H9 (cell line): Measurements from ENCODE around the gene DPT. TPM values are rescaled to one million over a fixed set of nuclear protein-coding genes. Genes with fewer than 3 reads are reported as not detected.

Experiments used
- DNase-seq: peaks from one replicate; pipeline ENCODE4 v3.0.0-alpha.2; 2017
- H2AFZ ChIP-seq: one replicate; pipeline ENCODE4 v1.6.1; 2013; ENCODE audit warnings: mild to moderate bottlenecking, low read length, control low read depth, moderate library complexity
- H2AK5ac ChIP-seq: 2 replicates; pipeline ENCODE4 v1.6.1; 2013; ENCODE audit warnings: low read length, control low read depth, mixed read lengths; ENCODE audit not compliant: insufficient read length
- H2BK120ac ChIP-seq: one replicate; pipeline ENCODE4 v1.6.1; 2013; ENCODE audit warnings: low read depth, mild to moderate bottlenecking, low read length, control low read depth, inconsistent platforms; ENCODE audit not compliant: poor library complexity, severe bottlenecking
- H2BK12ac ChIP-seq: 2 replicates; pipeline ENCODE4 v1.6.1; 2013; ENCODE audit warnings: low read length, control low read depth, mixed read lengths, low read depth; ENCODE audit not compliant: insufficient read length
- H2BK15ac ChIP-seq: 2 replicates; pipeline ENCODE4 v1.6.1; 2013; ENCODE audit warnings: low read depth, low read length, control low read depth
- H2BK20ac ChIP-seq: one replicate; pipeline ENCODE4 v1.6.1; 2013; ENCODE audit warnings: low read depth, mild to moderate bottlenecking, low read length, control low read depth, inconsistent platforms; ENCODE audit not compliant: poor library complexity, severe bottlenecking
- H2BK5ac ChIP-seq: 2 replicates; pipeline ENCODE4 v1.6.1; 2013; ENCODE audit warnings: low read length, control low read depth, mixed read lengths; ENCODE audit not compliant: insufficient read length
- H3K14ac ChIP-seq: 2 replicates; pipeline ENCODE4 v1.6.1; 2013; ENCODE audit warnings: low read length, control low read depth; ENCODE audit not compliant: insufficient read depth
- H3K18ac ChIP-seq: 2 replicates; pipeline ENCODE4 v1.6.1; 2013; ENCODE audit warnings: low read depth, mild to moderate bottlenecking, mixed read lengths, low read length, control low read depth; ENCODE audit not compliant: insufficient read length
- H3K23ac ChIP-seq: 2 replicates; pipeline ENCODE4 v1.6.1; 2013; ENCODE audit warnings: low read length, control low read depth, mixed read lengths, low read depth; ENCODE audit not compliant: insufficient read length
- H3K23me2 ChIP-seq: 2 replicates; pipeline ENCODE4 v1.6.1; 2013; ENCODE audit warnings: low read depth, mild to moderate bottlenecking, mixed read lengths, low read length, control low read depth; ENCODE audit not compliant: insufficient read length, poor library complexity, severe bottlenecking
- H3K27ac ChIP-seq: 2 replicates; pipeline ENCODE4 v1.5.1; 2013; ENCODE audit warnings: low read length, control low read depth, mixed read lengths, low read depth; ENCODE audit not compliant: insufficient read length
- H3K27me3 ChIP-seq: 2 replicates; pipeline ENCODE4 v1.6.1; 2013; ENCODE audit warnings: low read length, control low read depth, inconsistent platforms; ENCODE audit not compliant: insufficient read depth
- H3K4ac ChIP-seq: 2 replicates; pipeline ENCODE4 v1.6.1; 2013; ENCODE audit warnings: low read depth, mild to moderate bottlenecking, control low read depth, inconsistent platforms, low read length, moderate library complexity
- H3K4me1 ChIP-seq: 2 replicates; pipeline ENCODE4 v1.6.1; 2013; ENCODE audit warnings: low read length, control low read depth, inconsistent platforms; ENCODE audit not compliant: insufficient read depth
- H3K4me2 ChIP-seq: 2 replicates; pipeline ENCODE4 v1.6.1; 2013; ENCODE audit warnings: low read length, control low read depth, mixed read lengths; ENCODE audit not compliant: insufficient read length, insufficient read depth
- H3K56ac ChIP-seq: 2 replicates; pipeline ENCODE4 v1.6.1; 2013; ENCODE audit warnings: low read depth, mild to moderate bottlenecking, mixed read lengths, low read length, control low read depth; ENCODE audit not compliant: insufficient read length
- H3K79me1 ChIP-seq: 2 replicates; pipeline ENCODE4 v1.6.1; 2013; ENCODE audit warnings: low read depth, mild to moderate bottlenecking, moderate library complexity, low read length, control low read depth, inconsistent platforms; ENCODE audit not compliant: insufficient read depth, poor library complexity, severe bottlenecking
- H3K79me2 ChIP-seq: 2 replicates; pipeline ENCODE4 v1.6.1; 2013; ENCODE audit warnings: low read length, control low read depth, inconsistent platforms; ENCODE audit not compliant: insufficient read depth
- H3K9ac ChIP-seq: 2 replicates; pipeline ENCODE4 v1.6.1; 2013; ENCODE audit warnings: low read length, control low read depth, mixed read lengths; ENCODE audit not compliant: insufficient read length; ENCODE audit errors: extremely low read depth
- H3K9me3 ChIP-seq: one replicate; pipeline ENCODE4 v1.6.1; 2013; ENCODE audit warnings: low read depth, low read length, inconsistent platforms; ENCODE audit not compliant: control insufficient read depth
- H3T11ph ChIP-seq: one replicate; pipeline ENCODE4 v1.6.1; 2013; ENCODE audit warnings: mild to moderate bottlenecking, low read length, control low read depth, inconsistent platforms
- H4K20me1 ChIP-seq: one replicate; pipeline ENCODE4 v1.6.1; 2013; ENCODE audit not compliant: control insufficient read depth, insufficient read length, insufficient read depth
- H4K5ac ChIP-seq: 2 replicates; pipeline ENCODE4 v1.6.1; 2013; ENCODE audit warnings: low read depth, mild to moderate bottlenecking, mixed read lengths, low read length, control low read depth; ENCODE audit not compliant: insufficient read length
- H4K8ac ChIP-seq: replicated peaks from 2 replicates; pipeline ENCODE4 v1.6.1; 2013; ENCODE audit warnings: low read length, control low read depth, mixed read lengths, low read depth; ENCODE audit not compliant: insufficient read length
- H4K91ac ChIP-seq: 2 replicates; pipeline ENCODE4 v1.6.1; 2013; ENCODE audit warnings: low read depth, mild to moderate bottlenecking, moderate library complexity, mixed read lengths, low read length, control low read depth; ENCODE audit not compliant: insufficient read length
- H3K27ac Mint-ChIP-seq, 3 experiments: 2 replicates in 2 of 3; 3 replicates in 1 of 3; pipeline ENCODE4 v1.8.0; 2020 to 2021; ENCODE audit warnings: mixed read lengths in 3 of 3, mild to moderate bottlenecking in 1 of 3, moderate library complexity in 1 of 3
- H3K27me3 Mint-ChIP-seq: 2 replicates; pipeline ENCODE4 v1.8.0; 2021; ENCODE audit warnings: low read depth, mild to moderate bottlenecking, moderate library complexity, mixed read lengths
- H3K36me3 Mint-ChIP-seq, 3 experiments: 2 replicates in 2 of 3; 3 replicates in 1 of 3; pipeline ENCODE4 v1.8.0; 2020 to 2021; ENCODE audit warnings: low read depth in 3 of 3, mixed read lengths in 3 of 3; ENCODE audit not compliant: insufficient read depth in 1 of 3
- H3K4me1 Mint-ChIP-seq, 2 experiments: 2 replicates each; pipeline ENCODE4 v1.8.0; 2020; ENCODE audit warnings: mixed read lengths in 2 of 2
- H3K4me3 Mint-ChIP-seq, 2 experiments: 2 replicates in 1 of 2; 3 replicates in 1 of 2; pipeline ENCODE4 v1.8.0; 2020 to 2021; ENCODE audit warnings: mild to moderate bottlenecking in 2 of 2, mixed read lengths in 2 of 2, moderate library complexity in 1 of 2
- H3K9me3 Mint-ChIP-seq, 2 experiments: 2 replicates in 1 of 2; 3 replicates in 1 of 2; pipeline ENCODE4 v1.8.0; 2020; ENCODE audit warnings: mild to moderate bottlenecking in 2 of 2, mixed read lengths in 2 of 2, moderate library complexity in 1 of 2
- CTCF ChIP-seq: fragments of 200-600 bp; sonication (generic); conservative IDR thresholded peaks from 3 replicates; pipeline ENCODE4 v1.8.0; 2021; ENCODE audit warnings: antibody characterized with exemption, mild to moderate bottlenecking
- WGBS: extraction: QIAGEN DNeasy Blood & Tissue Kit; methylation state at CpG from one replicate; pipeline ENCODE4 v1.1.7; 2013; ENCODE audit warnings: missing lambda C conversion rate, low lambda C conversion rate, mixed read lengths; ENCODE audit not compliant: insufficient read length; ENCODE audit errors: extremely low coverage; 5-methylcytosine and 5-hydroxymethylcytosine counted together
- total RNA-seq: library from RNA; stranded (reverse); gene quantifications from 2 replicates; pipeline ENCODE4 v1.2.1, GENCODE V29; 2021

Gene DPT
- total RNA-seq, 1 experiment from 2014 or later: not detected

- H3K9ac ChIP-seq: no peak overlapping the region
- no peaks in the 10 kb centered on the region for H3K9me3 ChIP-seq
- no peak overlapping the region for H3K4me2 ChIP-seq
- no peak overlapping the region for H3K27ac ChIP-seq
- H4K8ac ChIP-seq: no peak overlapping the region
- H2AK5ac ChIP-seq: no peak overlapping the region
- H3K4me3 Mint-ChIP-seq: no peak overlapping the region
- H2BK120ac ChIP-seq: no peak overlapping the region
- no peak overlapping the region for H4K5ac ChIP-seq
- DNase-seq: no peak
- H3K4me1 ChIP-seq: no peaks in the 10 kb centered on the region
- no peaks in the 10 kb centered on the region for H4K20me1 ChIP-seq
- H3K36me3 Mint-ChIP-seq: no peaks in the 10 kb centered on the region; a peak in 1 of 7 replicates
- H3K4me1 Mint-ChIP-seq: peaks cover 0 to 3% of the 10 kb centered on the region in 2 experiments; a peak in 1 of 4 replicates
- no peak overlapping the region for H3K18ac ChIP-seq
- no peaks in the 10 kb centered on the region for H3K27me3 ChIP-seq
- no peak overlapping the region for H3K4ac ChIP-seq
- no peaks in the 10 kb centered on the region for H3K79me2 ChIP-seq
- no CpG with 5 or more reads among the region's 8 CpGs for WGBS
- H3K23me2 ChIP-seq: no peaks in the 10 kb centered on the region
- H2BK12ac ChIP-seq: no peak overlapping the region
- H3K27me3 Mint-ChIP-seq: no peaks in the 10 kb centered on the region
- no peaks in the 10 kb centered on the region for H3K9me3 Mint-ChIP-seq
- no peak for TF ChIP-seq CTCF
- no peak overlapping the region for H3K56ac ChIP-seq
- H3K27ac Mint-ChIP-seq: no peak overlapping the region
- no peak overlapping the region for H2BK15ac ChIP-seq
- no peak overlapping the region for H2BK20ac ChIP-seq
- no peaks in the 10 kb centered on the region for H3K79me1 ChIP-seq
- H3K14ac ChIP-seq: no peak overlapping the region
- H2AFZ ChIP-seq: no peak overlapping the region
- H3K23ac ChIP-seq: no peak overlapping the region
- H3T11ph ChIP-seq: no peak overlapping the region
- H2BK5ac ChIP-seq: no peak overlapping the region
- no peak overlapping the region for H4K91ac ChIP-seq
These were observed 15.0 kb downstream of the DPT start for GRCh38 chr1:168714012-168714411.
